ENCODE measurements around the gene ZMYND11.
"Not testable (repeated sequence)": the region's sequence is repeated elsewhere in the genome, so short reads cannot be mapped to it uniquely, and the experiment has no call there.

Gene ZMYND11

DNA sequence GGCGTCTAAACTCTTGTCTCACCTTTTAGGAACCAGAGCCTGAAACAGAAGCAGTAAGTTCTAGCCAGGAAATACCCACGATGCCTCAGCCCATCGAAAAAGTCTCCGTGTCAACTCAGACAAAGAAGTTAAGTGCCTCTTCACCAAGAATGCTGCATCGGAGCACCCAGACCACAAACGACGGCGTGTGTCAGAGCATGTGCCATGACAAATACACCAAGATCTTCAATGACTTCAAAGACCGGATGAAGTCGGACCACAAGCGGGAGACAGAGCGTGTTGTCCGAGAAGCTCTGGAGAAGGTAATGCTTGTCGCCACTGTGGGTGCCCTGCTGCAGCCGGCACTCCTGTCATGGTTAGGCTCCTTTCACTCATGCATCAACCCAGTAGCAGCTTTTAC lies 113.1 kb downstream of the ZMYND11 start:
- Histone ChIP-seq H3K27ac (ENCODE audit: low read length) (no peak overlapping the region), H3K36me3 (replicated peaks; ENCODE audit: insufficient read depth, low read length) (peaks cover 3% of the 10 kb centered on the region; the same call in 1 of the 2 replicates)

DNA sequence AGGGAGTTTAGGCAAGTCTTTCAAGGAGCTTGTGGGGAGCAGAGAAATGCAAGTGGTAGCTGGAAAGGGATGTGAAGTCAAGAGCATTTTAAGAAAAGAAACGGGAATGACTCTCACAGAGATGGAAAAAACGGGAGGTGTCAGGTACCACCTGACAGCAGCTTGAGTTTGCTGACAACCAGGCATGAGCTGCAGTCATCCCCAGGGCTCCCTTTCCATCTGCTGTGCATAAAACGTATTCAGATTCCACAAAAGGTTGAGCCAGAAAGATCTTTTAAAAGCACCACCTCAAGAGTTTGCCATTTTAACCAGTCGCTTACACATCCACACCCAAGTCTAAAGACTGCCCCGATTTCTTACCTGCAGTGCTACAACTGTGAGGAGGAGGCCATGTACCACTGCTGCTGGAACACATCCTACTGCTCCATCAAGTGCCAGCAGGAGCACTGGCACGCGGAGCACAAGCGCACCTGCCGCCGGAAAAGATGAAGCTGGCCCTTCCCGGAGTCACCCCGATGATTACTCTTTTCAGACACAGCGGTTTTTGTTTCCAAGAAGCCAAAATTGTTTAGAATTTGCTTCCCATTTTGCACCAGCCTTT lies 116.8 kb downstream of the ZMYND11 start:
- TF ChIP-seq EZH2 (optimal IDR thresholded peaks at IDR 0.05; ENCODE audit: low read depth, low read length), result no peak
- no peak overlapping the region for H3K9ac ChIP-seq (ENCODE audit: low read length)
- no peak overlapping the region for H2AFZ ChIP-seq (ENCODE audit: low read length)
- H3K9me2 ChIP-seq (replicated peaks; ENCODE audit: insufficient read depth, low read length), result no peaks in the 10 kb centered on the region
- H3K27me3 ChIP-seq (replicated peaks; ENCODE audit: insufficient read depth, low read length), result no peaks in the 10 kb centered on the region
- no peaks in the 10 kb centered on the region for H3F3A ChIP-seq (ENCODE audit: insufficient read depth, low read length)
- peaks cover 3% of the 10 kb centered on the region; the same call in 1 of the 2 replicates for H3K36me3 ChIP-seq (replicated peaks; ENCODE audit: insufficient read depth, low read length)
- no peak overlapping the region for H3K4me2 ChIP-seq (ENCODE audit: low read depth, low read length)
- no peak for DNase-seq
- no peaks in the 10 kb centered on the region for H4K20me1 ChIP-seq (ENCODE audit: insufficient read depth, low read length)
- H3K27ac ChIP-seq (ENCODE audit: low read length), result no peak overlapping the region
- no peaks in the 10 kb centered on the region for H3K79me2 ChIP-seq (ENCODE audit: low read length)
- no peak overlapping the region for H3K4me3 ChIP-seq (ENCODE audit: low read length)
- H3K4me1 ChIP-seq (ENCODE audit: low read length), result no peaks in the 10 kb centered on the region
- H3K9me3 ChIP-seq (replicated peaks; ENCODE audit: insufficient read depth, low read length), result no peaks in the 10 kb centered on the region

More for the DNA sequence above, 113.1 kb downstream of the ZMYND11 start:
- Histone ChIP-seq H4K20me1 (ENCODE audit: insufficient read depth, low read length) (no peaks in the 10 kb centered on the region), H2AFZ (ENCODE audit: low read length) (no peak overlapping the region), H3K4me2 (ENCODE audit: low read depth, low read length) (no peak overlapping the region), H3K9me3 (replicated peaks; ENCODE audit: insufficient read depth, low read length) (no peaks in the 10 kb centered on the region), H3F3A (ENCODE audit: insufficient read depth, low read length) (no peaks in the 10 kb centered on the region), H3K79me2 (ENCODE audit: low read length) (no peaks in the 10 kb centered on the region), H3K9ac (ENCODE audit: low read length) (no peak overlapping the region), H3K27me3 (replicated peaks; ENCODE audit: insufficient read depth, low read length) (no peaks in the 10 kb centered on the region), H3K9me2 (replicated peaks; ENCODE audit: insufficient read depth, low read length) (no peaks in the 10 kb centered on the region), H3K4me1 (ENCODE audit: low read length) (no peaks in the 10 kb centered on the region), H3K4me3 (ENCODE audit: low read length) (no peak overlapping the region)
- TF ChIP-seq, protein P1, sequence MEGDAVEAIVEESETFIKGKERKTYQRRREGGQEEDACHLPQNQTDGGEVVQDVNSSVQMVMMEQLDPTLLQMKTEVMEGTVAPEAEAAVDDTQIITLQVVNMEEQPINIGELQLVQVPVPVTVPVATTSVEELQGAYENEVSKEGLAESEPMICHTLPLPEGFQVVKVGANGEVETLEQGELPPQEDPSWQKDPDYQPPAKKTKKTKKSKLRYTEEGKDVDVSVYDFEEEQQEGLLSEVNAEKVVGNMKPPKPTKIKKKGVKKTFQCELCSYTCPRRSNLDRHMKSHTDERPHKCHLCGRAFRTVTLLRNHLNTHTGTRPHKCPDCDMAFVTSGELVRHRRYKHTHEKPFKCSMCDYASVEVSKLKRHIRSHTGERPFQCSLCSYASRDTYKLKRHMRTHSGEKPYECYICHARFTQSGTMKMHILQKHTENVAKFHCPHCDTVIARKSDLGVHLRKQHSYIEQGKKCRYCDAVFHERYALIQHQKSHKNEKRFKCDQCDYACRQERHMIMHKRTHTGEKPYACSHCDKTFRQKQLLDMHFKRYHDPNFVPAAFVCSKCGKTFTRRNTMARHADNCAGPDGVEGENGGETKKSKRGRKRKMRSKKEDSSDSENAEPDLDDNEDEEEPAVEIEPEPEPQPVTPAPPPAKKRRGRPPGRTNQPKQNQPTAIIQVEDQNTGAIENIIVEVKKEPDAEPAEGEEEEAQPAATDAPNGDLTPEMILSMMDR (IDR thresholded peaks at IDR 0.05; ENCODE audit: low read length), result no peak
- TF ChIP-seq EZH2 (optimal IDR thresholded peaks at IDR 0.05; ENCODE audit: low read depth, low read length) (no peak), EZH2phosphoT487 (IDR thresholded peaks at IDR 0.05; ENCODE audit: low read length) (no peak)
- DNase-seq, result no peak

DNA sequence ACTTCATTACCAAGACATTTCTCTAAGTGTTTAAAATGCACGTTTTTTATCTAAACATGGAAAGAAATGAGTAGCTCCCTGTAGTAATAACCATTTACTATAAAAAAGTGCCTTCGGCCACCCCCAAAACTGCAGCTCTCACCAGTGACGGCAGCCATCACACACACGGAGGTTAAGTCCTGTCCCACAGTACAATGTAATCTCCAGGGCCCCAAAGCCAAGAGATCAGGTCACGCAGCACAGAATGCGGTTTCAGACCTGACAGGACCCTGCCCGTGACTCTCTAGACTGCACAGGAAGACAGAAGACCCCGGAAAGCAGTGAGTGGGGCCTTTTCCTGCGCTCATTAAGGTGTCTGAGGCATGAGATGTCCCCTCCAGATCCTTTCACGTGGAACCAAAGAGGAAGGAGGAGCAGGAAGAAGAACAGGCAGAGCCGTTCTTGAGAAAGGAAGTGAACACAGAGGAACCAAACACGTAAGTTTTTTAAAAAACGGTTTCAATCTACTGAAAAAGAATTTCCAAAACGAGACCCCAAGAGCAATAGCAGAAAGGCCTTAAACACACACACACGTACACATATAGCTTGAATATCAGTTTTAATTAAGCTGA lies 125.7 kb downstream of the ZMYND11 start:
- no peak overlapping the region for H2AFZ ChIP-seq (ENCODE audit: low read length)
- no peaks in the 10 kb centered on the region for H3K36me3 ChIP-seq (replicated peaks; ENCODE audit: insufficient read depth, low read length)
- no peaks in the 10 kb centered on the region for H3K9me2 ChIP-seq (replicated peaks; ENCODE audit: insufficient read depth, low read length)
- no peak overlapping the region for H3K27ac ChIP-seq (ENCODE audit: low read length)
- H3K4me3 ChIP-seq (ENCODE audit: low read length), result no peak overlapping the region
- no peaks in the 10 kb centered on the region for H3K79me2 ChIP-seq (ENCODE audit: low read length)
- no peaks in the 10 kb centered on the region for H3K27me3 ChIP-seq (replicated peaks; ENCODE audit: insufficient read depth, low read length)
- DNase-seq, result no peak
- H3K9me3 ChIP-seq (replicated peaks; ENCODE audit: insufficient read depth, low read length), result no peaks in the 10 kb centered on the region
- no peak overlapping the region for H3K9ac ChIP-seq (ENCODE audit: low read length)
- H4K20me1 ChIP-seq (ENCODE audit: insufficient read depth, low read length), result no peaks in the 10 kb centered on the region
- no peak overlapping the region for H3K4me2 ChIP-seq (ENCODE audit: low read depth, low read length)
- no peaks in the 10 kb centered on the region for H3F3A ChIP-seq (ENCODE audit: insufficient read depth, low read length)
- TF ChIP-seq EZH2 (optimal IDR thresholded peaks at IDR 0.05; ENCODE audit: low read depth, low read length) (no peak), EZH2phosphoT487 (IDR thresholded peaks at IDR 0.05; ENCODE audit: low read length) (no peak)
- TF ChIP-seq, protein P1 (IDR thresholded peaks at IDR 0.05; ENCODE audit: low read length), result no peak
- no peaks in the 10 kb centered on the region for H3K4me1 ChIP-seq (ENCODE audit: low read length)

- H2AFZ ChIP-seq (ENCODE audit: low read length); H3K9me3 ChIP-seq (replicated peaks; ENCODE audit: insufficient read depth, low read length); H3K27ac ChIP-seq (ENCODE audit: low read length); H3K4me2 ChIP-seq (ENCODE audit: low read depth, low read length); H3F3A ChIP-seq (ENCODE audit: insufficient read depth, low read length); H3K4me1 ChIP-seq (ENCODE audit: low read length); H3K4me3 ChIP-seq (ENCODE audit: low read length); H4K20me1 ChIP-seq (ENCODE audit: insufficient read depth, low read length); H3K27me3 ChIP-seq (replicated peaks; ENCODE audit: insufficient read depth, low read length); DNase-seq; H3K9ac ChIP-seq (ENCODE audit: low read length); H3K36me3 ChIP-seq (replicated peaks; ENCODE audit: insufficient read depth, low read length); H3K79me2 ChIP-seq (ENCODE audit: low read length); H3K9me2 ChIP-seq (replicated peaks; ENCODE audit: insufficient read depth, low read length): not testable (repeated sequence)
These were observed 129.2 kb downstream of the ZMYND11 start for GRCh38 chr10:264160-265073.

- H3K27me3 ChIP-seq (replicated peaks; ENCODE audit: insufficient read depth, low read length); H3K9me2 ChIP-seq (replicated peaks; ENCODE audit: insufficient read depth, low read length); H3K4me1 ChIP-seq (ENCODE audit: low read length); H3K36me3 ChIP-seq (replicated peaks; ENCODE audit: insufficient read depth, low read length); H3K4me2 ChIP-seq (ENCODE audit: low read depth, low read length); H3K27ac ChIP-seq (ENCODE audit: low read length); H3K9me3 ChIP-seq (replicated peaks; ENCODE audit: insufficient read depth, low read length); H3F3A ChIP-seq (ENCODE audit: insufficient read depth, low read length); H2AFZ ChIP-seq (ENCODE audit: low read length); H3K4me3 ChIP-seq (ENCODE audit: low read length); H3K9ac ChIP-seq (ENCODE audit: low read length); H3K79me2 ChIP-seq (ENCODE audit: low read length); H4K20me1 ChIP-seq (ENCODE audit: insufficient read depth, low read length); DNase-seq: not testable (repeated sequence)
These were observed 129.8 kb downstream of the ZMYND11 start for GRCh38 chr10:265074-265440.
